Central memory CD8-positive, alpha-beta T cell (primary cell): ENCODE data around the gene AVP.
"Not testable (repeated sequence)": the region's sequence is repeated elsewhere in the genome, so short reads cannot be mapped to it uniquely, and the experiment has no call there.

Experiments used
- ATAC-seq: fragments of 150-1000 bp; cut with Tn5 transposase; replicated peaks from 2 replicates; pipeline ENCODE4 v1.10.0; 2022; ENCODE audit warnings: mild to moderate bottlenecking, moderate FRiP score, moderate number of reproducible peaks; ENCODE audit not compliant: poor library complexity, severe bottlenecking; ENCODE audit errors: extremely low read depth
- DNase-seq, 2 donors: peaks; one replicate each; pipeline ENCODE4 v3.0.0; 2021; ENCODE audit warnings: low spot score in 2 of 2
- H3K27ac Mint-ChIP-seq: one replicate; pipeline ENCODE4 v1.8.0; 2022; ENCODE audit warnings: low read depth, mild to moderate bottlenecking, moderate library complexity, mixed read lengths
- H3K27me3 Mint-ChIP-seq: one replicate; pipeline ENCODE4 v1.8.0; 2022; ENCODE audit warnings: mixed read lengths
- H3K36me3 Mint-ChIP-seq: one replicate; pipeline ENCODE4 v1.8.0; 2022; ENCODE audit warnings: mild to moderate bottlenecking, moderate library complexity, mixed read lengths; ENCODE audit not compliant: insufficient read depth
- H3K4me1 Mint-ChIP-seq: one replicate; pipeline ENCODE4 v1.8.0; 2022; ENCODE audit warnings: mixed read lengths
- H3K4me3 Mint-ChIP-seq: one replicate; pipeline ENCODE4 v1.8.0; 2022; ENCODE audit warnings: mild to moderate bottlenecking, moderate library complexity, mixed read lengths
- H3K9me3 Mint-ChIP-seq: one replicate; pipeline ENCODE4 v1.8.0; 2022; ENCODE audit warnings: mixed read lengths

Gene AVP

GRCh38 chr20:3088031-3088430 lies 3.5 kb upstream of the AVP start:
- Mint-ChIP-seq H3K27ac (no peak overlapping the region), H3K4me3 (no peak overlapping the region), H3K9me3 (no peaks in the 10 kb centered on the region), H3K36me3 (peaks cover 2% of the 10 kb centered on the region), H3K4me1 (peaks cover 11% of the 10 kb centered on the region), H3K27me3 (peaks cover 70% of the 10 kb centered on the region)
- ATAC-seq (no peak), DNase-seq (no peak)

DNA sequence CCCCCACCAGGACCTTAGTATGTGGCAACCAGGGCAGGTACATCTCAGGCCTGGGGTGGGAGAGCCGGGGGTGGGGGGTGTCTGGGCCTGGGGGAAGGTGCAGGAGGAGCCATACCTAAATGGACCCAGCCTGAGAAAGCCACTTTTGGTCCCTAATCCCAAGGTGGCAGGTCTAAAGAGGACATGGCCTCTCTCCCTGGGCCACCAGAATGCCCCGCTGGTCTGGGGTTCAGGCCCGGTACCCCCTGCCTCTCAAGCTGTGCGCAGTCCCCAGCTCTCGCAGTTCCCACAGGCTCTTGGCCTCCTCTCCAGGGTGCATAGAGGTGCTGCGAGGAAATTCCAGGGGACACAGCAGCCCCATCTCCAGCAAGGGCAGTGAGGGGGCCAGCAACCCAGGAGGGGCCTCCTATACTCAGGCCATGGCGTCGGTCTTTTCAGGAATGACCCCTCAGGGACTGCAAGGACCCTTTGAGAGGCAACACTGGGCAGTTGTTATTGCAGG lies 1.1 kb upstream of the AVP start:
- peaks cover 68% of the 10 kb centered on the region for H3K27me3 Mint-ChIP-seq
- no peak overlapping the region for H3K4me3 Mint-ChIP-seq
- no peaks in the 10 kb centered on the region for H3K9me3 Mint-ChIP-seq
- DNase-seq (no peak), ATAC-seq (no peak)
- H3K27ac Mint-ChIP-seq: no peak overlapping the region
- H3K4me1 Mint-ChIP-seq: peaks cover 12% of the 10 kb centered on the region
- H3K36me3 Mint-ChIP-seq: no peaks in the 10 kb centered on the region

DNA sequence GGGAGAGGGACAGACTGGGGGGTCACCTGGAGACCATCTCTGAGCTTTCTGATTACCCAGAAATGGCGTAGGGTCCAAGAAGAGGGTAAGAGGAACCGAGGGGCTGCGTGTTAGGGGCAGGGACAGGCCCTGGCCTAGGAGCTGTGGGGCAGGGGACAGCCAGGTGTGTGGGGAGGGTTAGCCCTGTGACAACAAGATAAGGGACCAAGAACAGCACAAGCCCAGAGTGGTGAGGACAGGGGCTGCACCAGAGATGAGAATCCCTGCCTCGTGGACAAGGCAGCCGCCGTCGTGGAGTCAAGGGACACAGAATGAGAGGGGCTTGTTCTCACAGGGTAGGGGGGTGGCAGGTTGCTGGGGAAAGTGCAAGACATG lies 449 bp upstream of the AVP start:
- no peaks in the 10 kb centered on the region for H3K9me3 Mint-ChIP-seq

GRCh38 chr20:3082955-3083952 lies 1.3 kb downstream of the AVP start:
- Mint-ChIP-seq H3K9me3 (no peaks in the 10 kb centered on the region), H3K4me3 (peak overlapping the region; percentile 47), H3K4me1 (peaks cover 12% of the 10 kb centered on the region), H3K27me3 (peaks cover 66% of the 10 kb centered on the region), H3K27ac (no peak overlapping the region), H3K36me3 (no peaks in the 10 kb centered on the region)
- ATAC-seq (peak; percentile 19), DNase-seq (no peak)

More for the DNA sequence above, 449 bp upstream of the AVP start:
- H3K27me3 Mint-ChIP-seq: peaks cover 68% of the 10 kb centered on the region
- ATAC-seq (no peak), DNase-seq (no peak)
- peaks cover 12% of the 10 kb centered on the region for H3K4me1 Mint-ChIP-seq
- H3K36me3 Mint-ChIP-seq: no peaks in the 10 kb centered on the region
- H3K27ac Mint-ChIP-seq: no peak overlapping the region
- H3K4me3 Mint-ChIP-seq: no peak overlapping the region

DNA sequence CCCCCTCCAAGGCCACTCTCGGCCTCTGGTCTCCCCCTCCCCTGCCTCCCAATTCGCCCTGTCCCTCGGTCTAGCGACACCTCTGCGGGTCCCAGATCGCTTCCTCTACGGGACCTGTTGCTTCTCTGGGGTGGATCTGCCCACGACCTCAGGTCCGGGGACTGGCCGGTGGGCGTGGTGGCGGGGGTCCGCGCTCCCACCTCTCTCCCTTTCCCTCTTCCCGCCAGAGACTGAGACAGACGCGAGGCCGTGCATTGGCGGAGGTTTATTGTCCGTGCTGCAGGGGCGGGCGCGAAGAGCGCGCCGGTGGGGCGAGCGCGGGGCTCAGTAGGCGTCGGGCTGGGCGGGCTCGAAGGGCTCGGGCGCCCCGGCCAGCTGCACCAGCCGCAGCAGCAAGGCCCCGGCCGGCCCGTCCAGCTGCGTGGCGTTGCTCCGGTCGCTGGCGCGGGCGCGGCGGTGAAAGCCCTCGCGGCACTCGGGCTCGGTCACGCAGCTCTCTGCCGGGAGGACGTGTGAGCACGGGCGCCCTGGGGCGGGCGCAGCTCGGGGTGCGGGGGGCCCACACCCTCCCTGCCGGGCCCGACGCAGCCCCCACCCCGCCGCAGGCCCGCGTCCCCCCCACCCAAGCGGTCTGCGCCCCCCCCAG lies 2.1 kb downstream of the AVP start:
- DNase-seq: no peak
- H3K9me3 Mint-ChIP-seq: no peaks in the 10 kb centered on the region

DNA sequence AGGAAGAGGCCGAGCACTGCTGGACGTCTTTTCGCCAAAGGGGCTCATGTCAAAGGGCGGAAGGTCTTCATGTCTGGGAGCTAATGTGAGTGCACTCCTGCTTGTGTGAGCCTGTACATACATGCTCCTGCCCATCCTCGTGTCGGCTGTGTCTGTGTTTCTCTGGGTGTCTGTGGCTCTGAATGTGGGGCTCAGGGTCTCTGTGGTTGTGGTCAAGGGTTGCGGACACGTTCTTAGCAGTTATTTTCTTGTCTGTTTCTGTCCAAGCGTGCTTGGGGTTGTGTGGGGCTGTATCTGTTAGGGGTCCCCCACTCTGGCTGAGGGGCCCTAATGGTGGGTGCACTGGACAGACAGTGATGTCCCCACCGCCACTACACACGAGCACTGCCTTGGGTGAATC lies 2.9 kb downstream of the AVP start:
- Mint-ChIP-seq H3K27ac (no peak overlapping the region), H3K36me3 (no peaks in the 10 kb centered on the region), H3K4me1 (peaks cover 12% of the 10 kb centered on the region), H3K9me3 (no peaks in the 10 kb centered on the region), H3K4me3 (peak overlapping the region; percentile 64), H3K27me3 (peaks cover 63% of the 10 kb centered on the region)
- ATAC-seq (no peak), DNase-seq (no peak)

More for the DNA sequence above, 2.1 kb downstream of the AVP start:
- Mint-ChIP-seq H3K27ac (no peak overlapping the region), H3K36me3 (no peaks in the 10 kb centered on the region), H3K4me3 (peak overlapping the region; percentile 64), H3K4me1 (peaks cover 12% of the 10 kb centered on the region), H3K27me3 (peaks cover 63% of the 10 kb centered on the region)
- ATAC-seq: peak; percentile 40

DNA sequence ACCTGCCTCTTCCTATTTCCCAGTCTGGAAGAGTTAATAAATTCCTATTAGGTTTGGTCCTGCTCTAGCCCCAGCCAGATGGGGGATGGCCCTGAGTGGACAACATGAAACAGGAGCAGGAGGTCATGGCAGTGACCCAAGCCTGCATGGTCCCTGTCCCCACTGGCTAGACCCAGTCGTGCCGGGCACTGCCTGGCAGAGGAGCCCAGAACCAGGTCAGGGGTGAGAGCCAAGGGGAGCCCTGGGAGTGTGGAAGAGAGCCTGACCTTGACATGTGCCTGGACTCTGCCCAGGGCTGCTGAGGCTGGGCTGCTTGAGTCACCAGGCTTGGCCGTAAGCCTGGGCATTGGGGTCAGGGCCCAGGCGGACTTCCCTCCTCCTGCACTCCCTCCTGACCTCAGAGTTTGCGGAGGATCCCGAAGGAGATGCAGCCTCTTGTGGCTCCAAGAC lies 3.6 kb downstream of the AVP start:
- Mint-ChIP-seq H3K4me1 (peaks cover 12% of the 10 kb centered on the region), H3K27me3 (peaks cover 63% of the 10 kb centered on the region), H3K36me3 (no peaks in the 10 kb centered on the region), H3K4me3 (no peak overlapping the region), H3K27ac (no peak overlapping the region), H3K9me3 (no peaks in the 10 kb centered on the region)
- DNase-seq (no peak), ATAC-seq (no peak)

- Mint-ChIP-seq H3K27me3 (peaks cover 40% of the 10 kb centered on the region), H3K36me3 (no peaks in the 10 kb centered on the region), H3K4me3 (no peak overlapping the region), H3K9me3 (no peaks in the 10 kb centered on the region), H3K4me1 (peaks cover 7% of the 10 kb centered on the region), H3K27ac (no peak overlapping the region)
- ATAC-seq: peak; percentile 27
- DNase-seq: no peak
Measured at GRCh38 chr20:3077618-3078134, 6.8 kb downstream of the AVP start.

DNA sequence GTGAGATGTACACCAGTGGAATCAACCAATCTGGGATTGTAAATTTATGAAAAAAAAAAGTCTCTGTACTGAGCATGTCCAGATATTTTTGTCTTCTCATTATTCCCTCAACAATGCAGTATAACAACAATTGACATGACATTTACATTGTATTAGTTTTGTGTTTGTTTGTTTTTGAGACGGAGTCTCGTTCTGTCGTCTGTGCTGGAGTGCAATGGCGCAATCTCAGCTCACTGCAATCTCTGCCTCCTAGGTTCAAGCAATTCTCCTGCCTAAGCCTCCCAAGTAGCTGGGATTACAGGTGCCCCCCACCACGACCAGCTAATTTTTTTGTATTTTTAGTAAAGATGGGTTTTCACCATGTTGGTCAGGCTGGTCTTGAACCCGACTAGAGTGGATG lies 9.2 kb downstream of the AVP start:
- H3K4me3 Mint-ChIP-seq, DNase-seq, H3K36me3 Mint-ChIP-seq, H3K27ac Mint-ChIP-seq, H3K9me3 Mint-ChIP-seq, ATAC-seq: not testable (repeated sequence)
- H3K27me3 Mint-ChIP-seq: peaks cover 18% of the 10 kb centered on the region
- peaks cover 14% of the 10 kb centered on the region for H3K4me1 Mint-ChIP-seq

DNA sequence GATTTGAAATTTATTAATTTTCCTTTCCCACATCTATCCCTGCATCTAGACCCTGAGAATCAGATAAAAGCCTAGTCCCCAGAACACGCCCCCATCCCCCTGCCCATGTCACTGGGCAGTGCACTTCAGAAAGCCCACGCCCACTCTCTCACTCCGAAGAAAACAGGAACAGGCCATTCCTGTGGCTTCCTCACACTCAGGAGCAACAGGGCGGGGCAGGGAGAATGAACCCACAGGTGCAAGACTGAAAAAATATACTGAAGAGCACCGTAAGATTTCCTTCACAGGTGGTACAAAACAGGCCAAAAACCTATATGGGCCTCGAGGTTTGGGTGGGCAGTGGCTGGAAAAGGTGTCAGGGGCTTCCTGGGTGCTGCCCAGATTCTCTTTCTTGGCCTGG lies 9.7 kb downstream of the AVP start:
- DNase-seq (no peak), ATAC-seq (no peak)
- Mint-ChIP-seq H3K36me3 (peaks cover 4% of the 10 kb centered on the region), H3K4me1 (peaks cover 14% of the 10 kb centered on the region), H3K4me3 (no peak overlapping the region), H3K27ac (no peak overlapping the region), H3K27me3 (peaks cover 13% of the 10 kb centered on the region), H3K9me3 (no peaks in the 10 kb centered on the region)

GRCh38 chr20:3073251-3073643 lies 11.3 kb downstream of the AVP start:
- H3K27ac Mint-ChIP-seq, ATAC-seq, H3K9me3 Mint-ChIP-seq, DNase-seq, H3K36me3 Mint-ChIP-seq, H3K27me3 Mint-ChIP-seq: not testable (repeated sequence)
- peaks cover 14% of the 10 kb centered on the region for H3K4me1 Mint-ChIP-seq
- peak overlapping the region; percentile 70 for H3K4me3 Mint-ChIP-seq

- DNase-seq (no peak), ATAC-seq (no peak)
- Mint-ChIP-seq H3K4me1 (peaks cover 14% of the 10 kb centered on the region), H3K27me3 (no peaks in the 10 kb centered on the region), H3K36me3 (peaks cover 4% of the 10 kb centered on the region), H3K4me3 (peak overlapping the region; percentile 70), H3K9me3 (no peaks in the 10 kb centered on the region), H3K27ac (peak overlapping the region; percentile 16)
Measured at GRCh38 chr20:3072530-3073250, 11.8 kb downstream of the AVP start.
